ENCODE data around the gene PDE6D. TPM values are rescaled to one million over a fixed set of nuclear protein-coding genes. Genes with fewer than 3 reads are reported as not detected.

The PDE6D gene
- total and polyA plus RNA-seq, 9 donors: 17.4 to 23.6 (median 20.4) TPM

DNA sequence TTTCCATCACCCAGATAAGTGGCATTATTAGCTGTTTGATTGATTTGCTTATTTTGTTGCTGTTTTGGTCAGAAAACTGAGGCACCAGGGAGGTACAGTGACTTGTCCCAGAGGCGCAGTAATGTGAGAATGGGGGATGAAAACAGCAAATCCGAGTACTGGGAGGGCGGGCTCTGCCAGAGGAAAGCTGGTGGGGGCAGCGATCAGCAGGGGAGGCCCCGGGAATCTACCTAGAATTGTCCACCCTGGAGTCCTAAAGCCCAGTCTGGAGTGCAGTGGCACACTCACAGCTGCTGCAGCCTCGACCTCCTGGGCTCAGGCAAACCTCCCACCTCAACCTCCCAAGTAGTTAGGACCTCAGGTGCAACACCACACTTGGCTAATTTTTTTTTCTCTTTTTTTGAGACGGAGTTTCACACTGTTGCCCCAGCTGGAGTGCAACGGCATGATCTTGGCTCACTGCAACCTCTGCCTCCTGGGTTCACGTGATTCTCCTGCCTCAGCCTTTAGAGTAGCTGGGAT lies 89.8 kb downstream of the PDE6D start:
- H3K36me3 ChIP-seq (ENCODE audit: control insufficient read depth, insufficient read depth, low read length): no peaks in the 10 kb centered on the region
- no peaks in the 10 kb centered on the region for H3K9me3 ChIP-seq (replicated peaks; ENCODE audit: control insufficient read depth, low read depth, low read length)
- DNase-seq: no peak
- H3K27me3 ChIP-seq (ENCODE audit: control insufficient read depth, insufficient read depth, low read length): no peaks in the 10 kb centered on the region
- peaks cover 33% of the 10 kb centered on the region for H3K4me1 ChIP-seq (ENCODE audit: control insufficient read depth, insufficient read depth, low read length)
- WGBS (ENCODE audit: insufficient coverage): 35% methylated on average over 7 of the region's 9 CpGs
- no peak overlapping the region for H3K27ac ChIP-seq (ENCODE audit: low read length)
- H3K4me3 ChIP-seq (ENCODE audit: low read length): no peak overlapping the region

GRCh38 chr2:231689124-231689893 lies 91.8 kb downstream of the PDE6D start:
- no peaks in the 10 kb centered on the region for H3K27me3 ChIP-seq (ENCODE audit: control insufficient read depth, insufficient read depth, low read length)
- H3K4me1 ChIP-seq (ENCODE audit: control insufficient read depth, insufficient read depth, low read length): peaks cover 48% of the 10 kb centered on the region
- H3K9me3 ChIP-seq (replicated peaks; ENCODE audit: control insufficient read depth, low read depth, low read length): no peaks in the 10 kb centered on the region
- WGBS (ENCODE audit: insufficient coverage): 75% methylated on average over 13 of the region's 15 CpGs
- no peaks in the 10 kb centered on the region for H3K36me3 ChIP-seq (ENCODE audit: control insufficient read depth, insufficient read depth, low read length)
- H3K4me3 ChIP-seq (ENCODE audit: low read length): no peak overlapping the region
- no peak overlapping the region for H3K27ac ChIP-seq (ENCODE audit: low read length)
- no peak for DNase-seq

DNA sequence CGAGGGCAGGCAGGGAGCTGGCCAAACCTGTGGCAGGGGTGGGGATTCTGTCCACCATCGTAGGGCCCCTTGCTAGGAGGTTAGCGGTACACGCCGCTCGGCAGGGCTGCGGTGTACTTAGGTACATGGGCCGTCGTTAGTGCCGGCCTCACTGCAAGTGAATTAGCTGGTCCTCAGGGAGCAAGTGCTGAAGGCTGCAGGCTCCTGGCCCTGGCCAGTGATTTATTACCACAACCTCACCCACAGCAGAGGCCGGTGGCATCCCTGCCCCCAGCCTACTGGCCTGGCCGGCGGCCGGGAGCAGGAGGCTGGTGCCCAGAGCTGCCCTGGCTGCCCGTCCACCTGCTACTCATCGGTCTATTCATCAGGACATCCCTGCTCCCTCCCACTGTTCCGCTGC lies 92.4 kb downstream of the PDE6D start:
- H3K4me3 ChIP-seq (ENCODE audit: low read length): no peak overlapping the region
- H3K27me3 ChIP-seq (ENCODE audit: control insufficient read depth, insufficient read depth, low read length): no peaks in the 10 kb centered on the region
- DNase-seq: no peak
- 61% methylated on average over 16 of the region's 17 CpGs for WGBS (ENCODE audit: insufficient coverage)
- no peaks in the 10 kb centered on the region for H3K36me3 ChIP-seq (ENCODE audit: control insufficient read depth, insufficient read depth, low read length)
- peaks cover 54% of the 10 kb centered on the region for H3K4me1 ChIP-seq (ENCODE audit: control insufficient read depth, insufficient read depth, low read length)
- H3K27ac ChIP-seq (ENCODE audit: low read length): no peak overlapping the region
- no peaks in the 10 kb centered on the region for H3K9me3 ChIP-seq (replicated peaks; ENCODE audit: control insufficient read depth, low read depth, low read length)

DNA sequence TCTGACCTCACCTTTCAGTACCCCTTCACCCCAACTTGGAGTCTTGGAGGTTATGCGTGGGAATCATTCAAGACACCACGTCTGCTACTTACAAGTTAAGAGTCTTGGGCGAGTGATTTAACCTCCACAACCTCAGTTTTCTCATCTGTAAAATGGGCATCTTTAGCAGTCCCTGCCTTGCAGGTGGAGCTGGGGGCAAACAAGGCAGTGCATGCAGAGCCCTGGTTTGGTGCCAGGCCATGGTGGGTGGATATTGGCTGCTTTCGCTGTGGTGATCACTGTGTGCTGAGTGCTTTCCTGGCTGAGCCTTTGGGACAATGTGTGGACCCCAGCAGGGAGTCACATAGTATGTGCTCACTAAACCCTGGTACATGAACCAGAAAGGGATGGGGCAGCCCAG lies 93.1 kb downstream of the PDE6D start:
- DNase-seq: no peak
- Histone ChIP-seq H3K27me3 (ENCODE audit: control insufficient read depth, insufficient read depth, low read length) (no peaks in the 10 kb centered on the region), H3K4me1 (ENCODE audit: control insufficient read depth, insufficient read depth, low read length) (peaks cover 58% of the 10 kb centered on the region), H3K4me3 (ENCODE audit: low read length) (no peak overlapping the region), H3K36me3 (ENCODE audit: control insufficient read depth, insufficient read depth, low read length) (no peaks in the 10 kb centered on the region), H3K27ac (ENCODE audit: low read length) (no peak overlapping the region), H3K9me3 (replicated peaks; ENCODE audit: control insufficient read depth, low read depth, low read length) (no peaks in the 10 kb centered on the region)
- WGBS (ENCODE audit: insufficient coverage): 79% methylated on average over 1 of the region's 4 CpGs

- Histone ChIP-seq H3K27ac (ENCODE audit: low read length) (no peak overlapping the region), H3K9me3 (replicated peaks; ENCODE audit: control insufficient read depth, low read depth, low read length) (no peaks in the 10 kb centered on the region), H3K36me3 (ENCODE audit: control insufficient read depth, insufficient read depth, low read length) (no peaks in the 10 kb centered on the region), H3K4me1 (ENCODE audit: control insufficient read depth, insufficient read depth, low read length) (peaks cover 64% of the 10 kb centered on the region), H3K27me3 (ENCODE audit: control insufficient read depth, insufficient read depth, low read length) (no peaks in the 10 kb centered on the region), H3K4me3 (ENCODE audit: low read length) (no peak overlapping the region)
- WGBS (ENCODE audit: insufficient coverage): 36% methylated on average over 10 of the region's 14 CpGs
- DNase-seq: no peak
Observed at GRCh38 chr2:231687133-231687852, 93.8 kb downstream of the PDE6D start.

- peaks cover 73% of the 10 kb centered on the region for H3K4me1 ChIP-seq (ENCODE audit: control insufficient read depth, insufficient read depth, low read length)
- WGBS (ENCODE audit: insufficient coverage): 78% methylated on average over 11 of the region's 11 CpGs
- no peaks in the 10 kb centered on the region for H3K36me3 ChIP-seq (ENCODE audit: control insufficient read depth, insufficient read depth, low read length)
- H3K27me3 ChIP-seq (ENCODE audit: control insufficient read depth, insufficient read depth, low read length): no peaks in the 10 kb centered on the region
- DNase-seq: no peak
- no peak overlapping the region for H3K4me3 ChIP-seq (ENCODE audit: low read length)
- no peaks in the 10 kb centered on the region for H3K9me3 ChIP-seq (replicated peaks; ENCODE audit: control insufficient read depth, low read depth, low read length)
- H3K27ac ChIP-seq (ENCODE audit: low read length): no peak overlapping the region
Observed at GRCh38 chr2:231686192-231687100, 94.6 kb downstream of the PDE6D start.

DNA sequence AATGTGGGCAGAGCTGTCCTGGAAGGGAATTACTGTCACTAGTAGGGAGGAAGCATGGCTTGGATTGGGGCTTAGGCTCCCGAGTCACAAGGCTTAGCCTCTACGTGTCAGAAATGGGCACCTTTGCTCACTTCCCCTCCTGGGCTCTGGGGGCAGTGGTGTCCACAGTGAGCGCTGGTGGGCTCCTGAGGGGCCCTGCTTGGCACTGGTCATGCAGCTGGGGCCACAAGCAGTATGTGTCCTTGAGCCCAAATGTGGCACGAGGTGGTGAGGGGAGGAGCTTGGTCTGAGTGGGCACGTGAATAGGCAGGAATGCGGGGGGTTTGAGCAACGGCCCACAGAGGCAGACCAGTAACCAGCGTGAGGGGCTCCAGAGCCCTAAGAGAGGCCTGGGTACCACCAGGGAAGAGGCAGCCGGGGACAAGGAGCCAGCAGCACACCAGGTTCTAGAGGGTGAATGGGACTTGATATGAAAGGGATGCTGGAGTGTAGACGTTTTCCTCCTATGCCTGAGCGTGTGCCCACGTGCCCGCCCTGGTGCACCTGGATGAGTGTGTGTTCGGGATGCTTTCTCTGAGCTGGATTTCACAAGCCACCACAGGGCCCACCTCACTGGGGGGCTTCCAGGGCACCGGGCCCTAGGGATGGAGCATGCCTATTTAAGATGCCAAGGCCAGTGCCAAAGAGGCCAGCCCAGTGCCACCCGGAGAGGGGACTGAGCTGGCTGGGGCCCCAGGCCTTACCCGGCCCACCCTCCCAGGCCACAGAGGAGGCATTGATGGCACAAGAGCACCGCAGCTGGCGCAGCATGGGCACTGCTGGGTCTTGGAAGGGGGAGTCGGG lies 95.5 kb downstream of the PDE6D start:
- Histone ChIP-seq H3K4me3 (ENCODE audit: low read length) (no peak overlapping the region), H3K27me3 (ENCODE audit: control insufficient read depth, insufficient read depth, low read length) (no peaks in the 10 kb centered on the region), H3K36me3 (ENCODE audit: control insufficient read depth, insufficient read depth, low read length) (no peaks in the 10 kb centered on the region), H3K9me3 (replicated peaks; ENCODE audit: control insufficient read depth, low read depth, low read length) (peaks cover under 1% of the 10 kb centered on the region), H3K27ac (ENCODE audit: low read length) (no peak overlapping the region), H3K4me1 (ENCODE audit: control insufficient read depth, insufficient read depth, low read length) (peaks cover 77% of the 10 kb centered on the region)
- 70% methylated on average over 19 of the region's 20 CpGs for WGBS (ENCODE audit: insufficient coverage)
- no peak for DNase-seq

- no peaks in the 10 kb centered on the region for H3K27me3 ChIP-seq (ENCODE audit: control insufficient read depth, insufficient read depth, low read length)
- 80% methylated on average over 19 of the region's 22 CpGs for WGBS (ENCODE audit: insufficient coverage)
- peak overlapping the region; percentile 97 for H3K27ac ChIP-seq (ENCODE audit: low read length)
- no peak overlapping the region for H3K4me3 ChIP-seq (ENCODE audit: low read length)
- H3K36me3 ChIP-seq (ENCODE audit: control insufficient read depth, insufficient read depth, low read length): no peaks in the 10 kb centered on the region
- DNase-seq: peak; percentile 66
- peaks cover 3% of the 10 kb centered on the region for H3K9me3 ChIP-seq (replicated peaks; ENCODE audit: control insufficient read depth, low read depth, low read length)
- peaks cover 83% of the 10 kb centered on the region for H3K4me1 ChIP-seq (ENCODE audit: control insufficient read depth, insufficient read depth, low read length)
Observed at GRCh38 chr2:231684314-231685223, 96.5 kb downstream of the PDE6D start.
